ENCODE data around the gene COL17A1. TPM values are rescaled to one million over a fixed set of nuclear protein-coding genes. Genes with fewer than 3 reads are reported as not detected.

COL17A1 gene
- total and polyA plus RNA-seq, 2 of the 13 experiments (the other 11 are each of a cell fraction or from before 2014, with no cell fraction given), result 0.03 TPM; not detected in 1

GRCh38 chr10:104121485-104122224 lies 36.0 kb upstream of the COL17A1 start, which contains the start of gene SFR1 (continued):
- TF ChIP-seq ZNF101 (CRISPR knock-in tag; IDR thresholded peaks at IDR 0.05; ENCODE audit: borderline replicate concordance, low read depth) (no peak), KMT2B (CRISPR knock-in tag; IDR thresholded peaks at IDR 0.05) (peak; percentile 86), ZFAT (CRISPR knock-in tag; conservative IDR thresholded peaks at IDR 0.05) (no peak), ZNF75D (CRISPR knock-in tag; IDR thresholded peaks at IDR 0.05; ENCODE audit: borderline replicate concordance) (no peak), DBP (CRISPR knock-in tag; IDR thresholded peaks at IDR 0.05; ENCODE audit: not compliant biosample characterization) (no peak), KDM2A (CRISPR knock-in tag; IDR thresholded peaks at IDR 0.05; ENCODE audit: borderline replicate concordance, low read depth) (peak; percentile 93)

DNA sequence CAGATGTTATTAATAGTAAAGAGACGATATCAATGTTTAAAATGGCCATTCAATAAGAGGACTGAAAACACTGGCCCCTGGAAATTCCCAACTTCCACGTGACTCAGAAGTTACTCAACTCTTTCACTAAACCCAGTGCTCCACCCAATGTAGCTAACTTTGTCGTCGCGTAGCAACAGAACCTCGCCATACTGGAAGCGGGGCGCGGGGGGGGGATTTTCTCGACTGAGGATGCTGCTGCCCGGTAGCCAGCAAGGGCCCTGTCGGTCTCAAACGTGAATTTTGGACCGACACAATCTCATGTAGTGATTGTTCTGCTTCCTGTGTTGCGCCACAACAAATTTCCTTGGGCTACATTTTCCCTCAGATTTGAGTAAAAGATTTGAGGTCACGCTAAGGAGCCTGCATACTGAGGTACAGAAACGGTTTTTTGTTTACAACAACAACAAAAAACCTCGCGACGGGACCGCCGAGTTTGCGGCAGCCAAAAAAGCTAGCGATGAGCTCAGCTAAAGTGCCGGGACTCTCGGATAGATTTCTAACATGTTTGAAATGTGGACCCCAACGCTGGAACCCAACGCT lies 35.3 kb upstream of the COL17A1 start:
- Histone ChIP-seq H3K27me3 (ENCODE audit: control insufficient read depth in 1 of 2, insufficient read depth in 2 of 2, low read length in 2 of 2) (peaks cover 0 to 2% of the 10 kb centered on the region in 2 experiments; a peak in 1 of 5 replicates), H3K4me1 (ENCODE audit: insufficient read depth, low read length) (peaks cover 23% of the 10 kb centered on the region), H4K20me1 (ENCODE audit: insufficient read depth, low read length) (no peaks in the 10 kb centered on the region), H3K79me2 (ENCODE audit: insufficient read depth, low read length) (no peaks in the 10 kb centered on the region), H3K9me3 (ENCODE audit: low read length) (no peaks in the 10 kb centered on the region), H3K36me3 (replicated peaks in 1 of 2; ENCODE audit: control insufficient read depth in 1 of 2, insufficient read depth in 2 of 2, low read length in 2 of 2) (no peaks in the 10 kb centered on the region), H3K4me3 (replicated peaks in 1 of 3; ENCODE audit: insufficient read depth in 1 of 3, low read depth in 2 of 3, low read length in 3 of 3) (peak overlapping the region; percentile 70 to 87 (median 78)), H2AFZ (ENCODE audit: low read length) (peak overlapping the region; percentile 66), H3K27ac (ENCODE audit: extremely low read length, insufficient read depth, low read length) (peak overlapping the region; percentile 98), H3K9ac (ENCODE audit: insufficient read depth, low read depth, low read length) (peak overlapping the region; percentile 94), H3K4me2 (ENCODE audit: low read depth, low read length) (peak overlapping the region; percentile 94)
- peak; percentile 87 for DNase-seq (ENCODE audit: low spot score)
- peak; percentile 61 for ATAC-seq
- POLR2A ChIA-PET, result interaction anchor here (0.6 to 2.2 kb wide), 14 partner anchors 11 to 184 kb away, joined by 3 to 16 read pairs (median 3); partner anchors contain the start of genes CFAP43 and GSTO1
- in situ Hi-C loops (cut with HindIII; ENCODE audit: extremely low pct_ligation_motif_present, low pct_unique_long_range_greater_than_20kb), result loop anchor here (5.0 kb wide), 1 partner anchor 234 kb away; no protein-coding TSS in a partner anchor
- 0% methylated on average over 22 of the region's 28 CpGs for WGBS (ENCODE audit: low lambda C conversion rate)
- CTCF ChIA-PET (ENCODE audit: low intra/inter-chr PET ratio, low total read pairs), result no interaction called here
- intact Hi-C loops (cut with micrococcal nuclease; ENCODE audit: unreplicated experiment), result loop anchor here (2.0 to 10.0 kb wide), 6 partner anchors 68 to 226 kb away; partner anchors contain the start of genes GSTO1, SLK and STN1
- FAIRE-seq, result peak; percentile 95
- BruUV-seq (replicated peaks), result TSS peak; percentile 92
- TF ChIP-seq PCBP2 (optimal IDR thresholded peaks at IDR 0.05; ENCODE audit: low read depth, low read length, poor library complexity, severe bottlenecking) (no peak), MTA3 (CRISPR knock-in tag; IDR thresholded peaks at IDR 0.05) (no peak), YEATS4 (CRISPR knock-in tag; IDR thresholded peaks at IDR 0.05; ENCODE audit: borderline replicate concordance) (no peak), FOSL2 (CRISPR knock-in tag; IDR thresholded peaks at IDR 0.05) (peak; percentile 48; the same call in 1 of the 2 replicates), MTF1 (CRISPR knock-in tag; IDR thresholded peaks at IDR 0.05) (no peak), ZNF225 (CRISPR knock-in tag; IDR thresholded peaks at IDR 0.05) (no peak), RFXAP (CRISPR knock-in tag; IDR thresholded peaks at IDR 0.05; ENCODE audit: borderline replicate concordance) (no peak), NR2F1 (CRISPR knock-in tag; IDR thresholded peaks at IDR 0.05) (no peak), HES4 (CRISPR knock-in tag; IDR thresholded peaks at IDR 0.05; ENCODE audit: borderline replicate concordance) (no peak), ZNF350 (CRISPR knock-in tag; IDR thresholded peaks at IDR 0.05; ENCODE audit: borderline replicate concordance, low read depth) (no peak), PCBP1 (IDR thresholded peaks at IDR 0.05; ENCODE audit: borderline replicate concordance, low read depth, low read length) (no peak), TOPORS (CRISPR knock-in tag; IDR thresholded peaks at IDR 0.05) (no peak), HOXA5 (CRISPR knock-in tag; IDR thresholded peaks at IDR 0.05) (no peak), ZNF766 (CRISPR knock-in tag; IDR thresholded peaks at IDR 0.05; ENCODE audit: borderline replicate concordance) (no peak), PAF1 (CRISPR knock-in tag; IDR thresholded peaks at IDR 0.05) (no peak), CREB1 (IDR thresholded peaks at IDR 0.05) (no peak), CREB1 (CRISPR knock-in tag; IDR thresholded peaks at IDR 0.05) (peak; percentile 11; the same call in 1 of the 2 replicates), HOXA3 (CRISPR knock-in tag; IDR thresholded peaks at IDR 0.05) (no peak; the same call in 1 of the 2 replicates)
